ENCODE measurements around the gene OR5B12. TPM values are rescaled to one million over a fixed set of nuclear protein-coding genes. Genes with fewer than 3 reads are reported as not detected.

Gene OR5B12
- total RNA-seq, 1 experiment from 2014 or later = not detected

- ChIA-PET RAD21 (ENCODE audit: low non-redundant PET in 1 of 2, low total read pairs in 2 of 2, uncharacterized antibody in 2 of 2, unreplicated experiment in 2 of 2) (no interaction called here), CTCF (no interaction called here), POLR2A (no interaction called here)
- no peaks in the 10 kb centered on the region for H3K9me2 ChIP-seq (ENCODE audit: insufficient read depth)
- ATAC-seq (no peak), DNase-seq (ENCODE audit: low read depth, low spot score) (no peak)
- H3K79me2 ChIP-seq (ENCODE audit: insufficient read depth, low read length) = no peaks in the 10 kb centered on the region
- BruUV-seq (replicated peaks) = no TSS peak
- no peaks in the 10 kb centered on the region for H3K36me3 ChIP-seq (ENCODE audit: control insufficient read depth in 1 of 2, insufficient read depth in 2 of 2, low read length in 2 of 2)
- intact Hi-C loops (cut with micrococcal nuclease) = no loop called here
- no peaks in the 10 kb centered on the region for H3K4me1 ChIP-seq (ENCODE audit: control insufficient read depth in 1 of 2, insufficient read depth in 2 of 2, low read length in 2 of 2)
- H3K9ac ChIP-seq (ENCODE audit: low read length) = no peak overlapping the region
- H3K27me3 ChIP-seq (ENCODE audit: insufficient read depth, low read length) = 0 out of 2 replicates have a peak, but pooled peaks cover 9% of the 10 kb centered on the region
- no peaks in the 10 kb centered on the region for H4K20me1 ChIP-seq (ENCODE audit: insufficient read depth)
- no peak overlapping the region for H3K4me3 ChIP-seq (replicated peaks in 1 of 2; ENCODE audit: low read depth in 1 of 2, low read length in 2 of 2)
- no peak for TF ChIP-seq JUND (IDR thresholded peaks at IDR 0.05)
- TF ChIP-seq ZFX (IDR thresholded peaks at IDR 0.05) = no peak
- TF ChIP-seq SP1 (IDR thresholded peaks at IDR 0.05; ENCODE audit: low read depth) = no peak
- TF ChIP-seq MAX (IDR thresholded peaks at IDR 0.05) = no peak
- no peak for TF ChIP-seq ATF3 (IDR thresholded peaks at IDR 0.05)
- no peak for TF ChIP-seq POLR2A (IDR thresholded peaks at IDR 0.05; ENCODE audit: borderline replicate concordance, extremely low read depth, insufficient read depth, insufficient read length)
- no peak for TF ChIP-seq ZBTB33 (IDR thresholded peaks at IDR 0.05; ENCODE audit: extremely low read depth, insufficient replicate concordance, low read length)
- no peak for TF ChIP-seq POLR2AphosphoS5 (IDR thresholded peaks at IDR 0.05; ENCODE audit: low read depth, low read length)
- TF ChIP-seq RAD21 (IDR thresholded peaks at IDR 0.05; ENCODE audit: low read depth) = no peak
- TF ChIP-seq SIN3A (IDR thresholded peaks at IDR 0.05; ENCODE audit: low read depth) = no peak
- no peak for TF ChIP-seq FOSL1 (IDR thresholded peaks at IDR 0.05; ENCODE audit: low read depth)
- no peak for TF ChIP-seq EZH2 (IDR thresholded peaks at IDR 0.05)
- TF ChIP-seq TCF7L2 (IDR thresholded peaks at IDR 0.05; ENCODE audit: borderline replicate concordance, extremely low read depth, insufficient read depth, insufficient read length) = no peak
- no peak for TF ChIP-seq CEBPB (IDR thresholded peaks at IDR 0.05; ENCODE audit: low read depth)
- H3K4me2 ChIP-seq (ENCODE audit: low read length) = no peak overlapping the region
- no peak overlapping the region for H3K27ac ChIP-seq (ENCODE audit: low read depth, low read length)
- no peak overlapping the region for H2AFZ ChIP-seq (ENCODE audit: low read depth, low read length, poor library complexity, severe bottlenecking)
- H3K9me3 ChIP-seq (ENCODE audit: control insufficient read depth in 1 of 2, insufficient read depth in 1 of 2, low read depth in 1 of 2, low read length in 2 of 2) = no peaks in the 10 kb centered on the region
These were observed 2.3 kb upstream of the OR5B12 start for GRCh38 chr11:58444300-58444699.
